ENCODE results near the gene NFASC. TPM values are rescaled to one million over a fixed set of nuclear protein-coding genes. Genes with fewer than 3 reads are reported as not detected.

The NFASC gene
- total RNA-seq, 1 experiment from 2014 or later = 1.6 TPM

GRCh38 chr1:204846546-204846945 is 24.1 kb upstream of the NFASC start:
- DNase-seq (no peak), ATAC-seq (no peak)
- Histone ChIP-seq H3K9me2 (replicated peaks; ENCODE audit: low read length) (no peaks in the 10 kb centered on the region), H3K79me2 (ENCODE audit: low read length) (no peaks in the 10 kb centered on the region), H3K9me3 (ENCODE audit: low read length) (no peaks in the 10 kb centered on the region), H3K9ac (ENCODE audit: low read length) (no peak overlapping the region), H3K4me1 (ENCODE audit: insufficient read depth, low read length) (no peaks in the 10 kb centered on the region), H3K36me3 (ENCODE audit: low read depth, low read length) (no peaks in the 10 kb centered on the region), H2AFZ (ENCODE audit: low read length) (no peak overlapping the region), H4K20me1 (ENCODE audit: low read length) (no peaks in the 10 kb centered on the region), H3K4me2 (ENCODE audit: low read length) (no peak overlapping the region), H3K27ac (ENCODE audit: low read length) (no peak overlapping the region), H3K4me3 (ENCODE audit: low read length) (no peak overlapping the region), H3K27me3 (ENCODE audit: low read length) (peaks cover 65% of the 10 kb centered on the region), H3F3A (ENCODE audit: low read length, unreplicated experiment) (no peaks in the 10 kb centered on the region)
- POLR2A ChIA-PET (ENCODE audit: unreplicated experiment) = no interaction called here
- intact Hi-C loops (cut with micrococcal nuclease) = no loop called here
- no peak for TF ChIP-seq EZH2 (IDR thresholded peaks at IDR 0.05; ENCODE audit: low read length, unreplicated experiment)
- CTCF ChIA-PET = no interaction called here
- BruUV-seq (replicated peaks) = no TSS peak

DNA sequence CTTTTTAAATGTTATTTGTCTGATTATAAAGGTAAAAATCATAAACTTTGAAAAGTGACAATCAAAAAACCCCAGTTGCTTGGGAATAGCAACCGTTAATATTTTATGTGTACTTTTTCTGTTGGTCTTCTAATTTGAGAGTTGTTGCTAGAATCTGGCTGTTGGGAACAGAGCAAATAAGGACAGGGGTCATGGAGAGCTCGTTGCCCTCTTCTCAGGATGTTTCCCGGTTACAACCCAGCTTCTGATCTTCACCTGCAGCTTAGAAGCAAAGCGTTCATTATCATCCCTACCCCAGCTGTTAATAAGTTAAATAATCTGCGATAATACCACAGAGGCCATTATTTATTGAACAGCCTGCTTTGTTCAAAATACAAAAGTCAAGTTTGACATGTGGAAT is 22.1 kb upstream of the NFASC start:
- Histone ChIP-seq H3K27me3 (ENCODE audit: low read length) (peaks cover 51% of the 10 kb centered on the region), H3K4me1 (ENCODE audit: insufficient read depth, low read length) (no peaks in the 10 kb centered on the region), H2AFZ (ENCODE audit: low read length) (no peak overlapping the region), H3K9me2 (replicated peaks; ENCODE audit: low read length) (no peaks in the 10 kb centered on the region), H3K9me3 (ENCODE audit: low read length) (no peaks in the 10 kb centered on the region), H3K27ac (ENCODE audit: low read length) (no peak overlapping the region), H3K4me2 (ENCODE audit: low read length) (no peak overlapping the region), H4K20me1 (ENCODE audit: low read length) (no peaks in the 10 kb centered on the region), H3F3A (ENCODE audit: low read length, unreplicated experiment) (no peaks in the 10 kb centered on the region), H3K9ac (ENCODE audit: low read length) (no peak overlapping the region), H3K4me3 (ENCODE audit: low read length) (no peak overlapping the region), H3K36me3 (ENCODE audit: low read depth, low read length) (no peaks in the 10 kb centered on the region), H3K79me2 (ENCODE audit: low read length) (no peaks in the 10 kb centered on the region)
- ChIA-PET POLR2A (ENCODE audit: unreplicated experiment) (no interaction called here), CTCF (no interaction called here)
- DNase-seq (no peak), ATAC-seq (no peak)
- BruUV-seq (replicated peaks) = no TSS peak
- intact Hi-C loops (cut with micrococcal nuclease) = no loop called here
- TF ChIP-seq EZH2phosphoT487 (IDR thresholded peaks at IDR 0.05; ENCODE audit: borderline replicate concordance, low read length) (no peak), EZH2 (IDR thresholded peaks at IDR 0.05; ENCODE audit: low read length, unreplicated experiment) (no peak)
- TF ChIP-seq, protein P1, sequence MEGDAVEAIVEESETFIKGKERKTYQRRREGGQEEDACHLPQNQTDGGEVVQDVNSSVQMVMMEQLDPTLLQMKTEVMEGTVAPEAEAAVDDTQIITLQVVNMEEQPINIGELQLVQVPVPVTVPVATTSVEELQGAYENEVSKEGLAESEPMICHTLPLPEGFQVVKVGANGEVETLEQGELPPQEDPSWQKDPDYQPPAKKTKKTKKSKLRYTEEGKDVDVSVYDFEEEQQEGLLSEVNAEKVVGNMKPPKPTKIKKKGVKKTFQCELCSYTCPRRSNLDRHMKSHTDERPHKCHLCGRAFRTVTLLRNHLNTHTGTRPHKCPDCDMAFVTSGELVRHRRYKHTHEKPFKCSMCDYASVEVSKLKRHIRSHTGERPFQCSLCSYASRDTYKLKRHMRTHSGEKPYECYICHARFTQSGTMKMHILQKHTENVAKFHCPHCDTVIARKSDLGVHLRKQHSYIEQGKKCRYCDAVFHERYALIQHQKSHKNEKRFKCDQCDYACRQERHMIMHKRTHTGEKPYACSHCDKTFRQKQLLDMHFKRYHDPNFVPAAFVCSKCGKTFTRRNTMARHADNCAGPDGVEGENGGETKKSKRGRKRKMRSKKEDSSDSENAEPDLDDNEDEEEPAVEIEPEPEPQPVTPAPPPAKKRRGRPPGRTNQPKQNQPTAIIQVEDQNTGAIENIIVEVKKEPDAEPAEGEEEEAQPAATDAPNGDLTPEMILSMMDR (conservative IDR thresholded peaks at IDR 0.05; ENCODE audit: low read depth, low read length) = no peak

GRCh38 chr1:204852854-204853253 is 17.8 kb upstream of the NFASC start:
- H3F3A ChIP-seq (ENCODE audit: low read length, unreplicated experiment) = no peaks in the 10 kb centered on the region
- no peak overlapping the region for H3K9ac ChIP-seq (ENCODE audit: low read length)
- no peaks in the 10 kb centered on the region for H3K9me3 ChIP-seq (ENCODE audit: low read length)
- no peaks in the 10 kb centered on the region for H3K79me2 ChIP-seq (ENCODE audit: low read length)
- TF ChIP-seq EZH2 (IDR thresholded peaks at IDR 0.05; ENCODE audit: low read length, unreplicated experiment) (no peak), EZH2phosphoT487 (IDR thresholded peaks at IDR 0.05; ENCODE audit: borderline replicate concordance, low read length) (no peak)
- TF ChIP-seq, protein P1 (conservative IDR thresholded peaks at IDR 0.05; ENCODE audit: low read depth, low read length) = no peak
- ChIA-PET POLR2A (ENCODE audit: unreplicated experiment) (no interaction called here), CTCF (no interaction called here)
- intact Hi-C loops (cut with micrococcal nuclease) = no loop called here
- H3K4me2 ChIP-seq (ENCODE audit: low read length) = no peak overlapping the region
- H2AFZ ChIP-seq (ENCODE audit: low read length) = no peak overlapping the region
- no peaks in the 10 kb centered on the region for H3K4me1 ChIP-seq (ENCODE audit: insufficient read depth, low read length)
- DNase-seq (no peak), ATAC-seq (no peak)
- H3K27me3 ChIP-seq (ENCODE audit: low read length) = peaks cover 41% of the 10 kb centered on the region
- H4K20me1 ChIP-seq (ENCODE audit: low read length) = no peaks in the 10 kb centered on the region
- no peak overlapping the region for H3K27ac ChIP-seq (ENCODE audit: low read length)
- BruUV-seq (replicated peaks) = no TSS peak
- no peaks in the 10 kb centered on the region for H3K36me3 ChIP-seq (ENCODE audit: low read depth, low read length)
- H3K4me3 ChIP-seq (ENCODE audit: low read length) = no peak overlapping the region
- no peaks in the 10 kb centered on the region for H3K9me2 ChIP-seq (replicated peaks; ENCODE audit: low read length)
